Smooth muscle cell of the umbilical artery (primary cell): ENCODE results near the gene GPR137C. TPM values are rescaled to one million over a fixed set of nuclear protein-coding genes. Genes with fewer than 3 reads are reported as not detected.

Experiments used
- total RNA-seq: library from RNA; depleted of rRNA; stranded (reverse); fragments of >200 nt; gene quantifications from 2 replicates; pipeline ENCODE4 v1.2.3, GENCODE V29; 2014

The GPR137C gene, protein sequence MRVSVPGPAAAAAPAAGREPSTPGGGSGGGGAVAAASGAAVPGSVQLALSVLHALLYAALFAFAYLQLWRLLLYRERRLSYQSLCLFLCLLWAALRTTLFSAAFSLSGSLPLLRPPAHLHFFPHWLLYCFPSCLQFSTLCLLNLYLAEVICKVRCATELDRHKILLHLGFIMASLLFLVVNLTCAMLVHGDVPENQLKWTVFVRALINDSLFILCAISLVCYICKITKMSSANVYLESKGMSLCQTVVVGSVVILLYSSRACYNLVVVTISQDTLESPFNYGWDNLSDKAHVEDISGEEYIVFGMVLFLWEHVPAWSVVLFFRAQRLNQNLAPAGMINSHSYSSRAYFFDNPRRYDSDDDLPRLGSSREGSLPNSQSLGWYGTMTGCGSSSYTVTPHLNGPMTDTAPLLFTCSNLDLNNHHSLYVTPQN
- 0.59 and 0.60 TPM in 2 replicates for total RNA-seq

GRCh38 chr14:52552063-52552988 lies at the start of gene GPR137C, which contains the start of gene TXNDC16:
TSS of gene GPR137C (plus strand) at chr14:52552836. CDS start at chr14:52553148, 312 bp downstream.
TSS of gene TXNDC16 (minus strand) at chr14:52552505. CDS start at chr14:52543557, 8,948 bp downstream.

Other genes starting within 250 kb of the GPR137C start
- gene PTGER2, start 238.5 kb upstream of the GPR137C start, total RNA-seq = 4.8 and 8.0 TPM in 2 replicates
- gene TXNDC16, start 331 bp upstream of the GPR137C start, total RNA-seq = 0.88 and 1.5 TPM in 2 replicates
- gene ERO1A, start 142.7 kb downstream of the GPR137C start, total RNA-seq = 169 and 272 TPM in 2 replicates
- gene PSMC6, start 154.4 kb downstream of the GPR137C start, total RNA-seq = 113 and 159 TPM in 2 replicates
- gene STYX, start 177.3 kb downstream of the GPR137C start, total RNA-seq = 18.4 and 24.8 TPM in 2 replicates
- gene GNPNAT1, start 238.8 kb downstream of the GPR137C start, total RNA-seq = 21.4 and 45.8 TPM in 2 replicates